Measurements from ENCODE around the gene AAMDC. TPM values are rescaled to one million over a fixed set of nuclear protein-coding genes. Genes with fewer than 3 reads are reported as not detected.
A peak's percentile ranks its signal among the peaks of the same experiment; 100 is the strongest.

AAMDC gene
- 10 to 100 TPM; 43.2 to 55.6 (median 49.4) TPM for polyA plus RNA-seq (ENCODE audit: insufficient read length in 3 of 3)
- long read RNA-seq, donor 1, transcript AAMDC-202 (4 exons, 531 nt): major isoform, 8 of 17 reads
- long read RNA-seq, donor 1, transcript AAMDC-206 (5 exons, 579 nt): minor isoform, 7 of 17 reads
- long read RNA-seq, donor 1, partial matches to known transcripts: 0 of 17 reads
- long read RNA-seq, donor 1, other reads (novel, unspliced or antisense): 0 of 17 reads
- long read RNA-seq, donor 2, transcript AAMDC-206 (5 exons, 579 nt): minor isoform, 12 of 25 reads
- long read RNA-seq, donor 2, transcript AAMDC-202 (4 exons, 531 nt): major isoform, 13 of 25 reads
- long read RNA-seq, donor 2, partial matches to known transcripts: 0 of 25 reads
- long read RNA-seq, donor 2, other reads (novel, unspliced or antisense): 0 of 25 reads
- long read RNA-seq, donor 3, transcript AAMDC-206 (5 exons, 579 nt): major isoform, 13 of 35 reads
- long read RNA-seq, donor 3, transcript AAMDC-202 (4 exons, 531 nt): minor isoform, 9 of 35 reads
- long read RNA-seq, donor 3, partial matches to known transcripts: 13 of 35 reads
- long read RNA-seq, donor 3, other reads (novel, unspliced or antisense): 0 of 35 reads
- long read RNA-seq, donor 4, transcript AAMDC-206 (5 exons, 579 nt): minor isoform, 6 of 27 reads
- long read RNA-seq, donor 4, transcript AAMDC-202 (4 exons, 531 nt): major isoform, 14 of 27 reads
- long read RNA-seq, donor 4, partial matches to known transcripts: 7 of 27 reads
- long read RNA-seq, donor 4, other reads (novel, unspliced or antisense): 0 of 27 reads
- long read RNA-seq, donor 5: 0 reads
- long read RNA-seq, donor 6, transcript AAMDC-206 (5 exons, 579 nt): minor isoform, 7 of 43 reads
- long read RNA-seq, donor 6, transcript AAMDC-202 (4 exons, 531 nt): major isoform, 14 of 43 reads
- long read RNA-seq, donor 6, partial matches to known transcripts: 22 of 43 reads
- long read RNA-seq, donor 6, other reads (novel, unspliced or antisense): 0 of 43 reads
- long read RNA-seq, donor 7, transcript AAMDC-202 (4 exons, 531 nt): major isoform, 15 of 38 reads
- long read RNA-seq, donor 7, transcript AAMDC-206 (5 exons, 579 nt): minor isoform, 10 of 38 reads
- long read RNA-seq, donor 7, partial matches to known transcripts: 5 of 38 reads
- long read RNA-seq, donor 7, other reads (novel, unspliced or antisense): 7 of 38 reads
- long read RNA-seq, donor 8, transcript AAMDC-202 (4 exons, 531 nt): major isoform, 23 of 60 reads
- long read RNA-seq, donor 8, transcript AAMDC-206 (5 exons, 579 nt): minor isoform, 14 of 60 reads
- long read RNA-seq, donor 8, partial matches to known transcripts: 23 of 60 reads
- long read RNA-seq, donor 8, other reads (novel, unspliced or antisense): 0 of 60 reads
- long read RNA-seq, donor 9, transcript AAMDC-202 (4 exons, 531 nt): minor isoform, 9 of 20 reads
- long read RNA-seq, donor 9, transcript AAMDC-206 (5 exons, 579 nt): major isoform, 11 of 20 reads
- long read RNA-seq, donor 9, partial matches to known transcripts: 0 of 20 reads
- long read RNA-seq, donor 9, other reads (novel, unspliced or antisense): 0 of 20 reads
- long read RNA-seq, donor 10, transcript AAMDC-202 (4 exons, 531 nt): major isoform, 17 of 54 reads
- long read RNA-seq, donor 10, transcript AAMDC-206 (5 exons, 579 nt): minor isoform, 9 of 54 reads
- long read RNA-seq, donor 10, partial matches to known transcripts: 27 of 54 reads
- long read RNA-seq, donor 10, other reads (novel, unspliced or antisense): 0 of 54 reads
- long read RNA-seq, donor 11, transcript AAMDC-206 (5 exons, 579 nt): minor isoform, 6 of 22 reads
- long read RNA-seq, donor 11, transcript AAMDC-202 (4 exons, 531 nt): major isoform, 9 of 22 reads
- long read RNA-seq, donor 11, partial matches to known transcripts: 6 of 22 reads
- long read RNA-seq, donor 11, other reads (novel, unspliced or antisense): 0 of 22 reads
- long read RNA-seq, donor 12, transcript AAMDC-202 (4 exons, 531 nt): major isoform, 8 of 12 reads
- long read RNA-seq, donor 12, partial matches to known transcripts: 0 of 12 reads
- long read RNA-seq, donor 12, other reads (novel, unspliced or antisense): 0 of 12 reads
- long read RNA-seq, donor 13: 0 reads
- long read RNA-seq, donor 14, transcript AAMDC-206 (5 exons, 579 nt): minor isoform, 8 of 21 reads
- long read RNA-seq, donor 14, transcript AAMDC-202 (4 exons, 531 nt): major isoform, 13 of 21 reads
- long read RNA-seq, donor 14, partial matches to known transcripts: 0 of 21 reads
- long read RNA-seq, donor 14, other reads (novel, unspliced or antisense): 0 of 21 reads
- long read RNA-seq, donor 15, partial matches to known transcripts: 0 of 9 reads
- long read RNA-seq, donor 15, other reads (novel, unspliced or antisense): 0 of 9 reads
- long read RNA-seq, donor 16, transcript AAMDC-206 (5 exons, 579 nt): minor isoform, 30 of 135 reads
- long read RNA-seq, donor 16, transcript AAMDC-202 (4 exons, 531 nt): major isoform, 31 of 135 reads
- long read RNA-seq, donor 16, partial matches to known transcripts: 61 of 135 reads
- long read RNA-seq, donor 16, other reads (novel, unspliced or antisense): 12 of 135 reads

GRCh38 chr11:77820565-77821348, at the start of gene AAMDC, which contains the start of gene RSF1:
TSS of gene AAMDC (plus strand) at chr11:77821144. CDS start at chr11:77842497, 21,353 bp downstream.
TSS of gene RSF1 (minus strand) at chr11:77820722. CDS start at chr11:77820714, 8 bp downstream.
- DNase-seq (ENCODE audit: extremely low read depth in 1 of 11, low read depth in 9 of 11, low spot score in 4 of 11): peak; percentile 93 to 98 (median 97)

DNA sequence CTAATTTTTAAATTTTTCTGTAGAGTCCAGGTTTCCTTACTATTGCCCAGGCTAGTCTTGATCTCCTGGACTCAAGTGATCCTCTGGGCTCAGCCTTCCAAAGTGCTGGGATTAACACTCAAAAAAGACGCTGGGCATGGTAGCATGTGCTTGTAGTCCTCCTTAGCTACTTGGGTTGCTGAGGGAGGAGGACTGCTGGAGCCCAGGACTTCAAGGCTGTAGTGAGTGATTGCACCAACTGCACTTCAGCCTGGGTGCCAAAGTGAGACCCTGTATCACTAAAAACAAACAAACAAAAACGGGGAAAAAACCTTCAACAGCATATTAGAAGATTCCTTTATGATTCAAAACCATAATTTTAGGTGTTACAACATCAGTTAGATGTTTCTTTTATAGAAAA, 45.0 kb upstream of the AAMDC start:
- DNase-seq (ENCODE audit: extremely low read depth in 1 of 11, low read depth in 9 of 11, low spot score in 4 of 11): no peak

DNA sequence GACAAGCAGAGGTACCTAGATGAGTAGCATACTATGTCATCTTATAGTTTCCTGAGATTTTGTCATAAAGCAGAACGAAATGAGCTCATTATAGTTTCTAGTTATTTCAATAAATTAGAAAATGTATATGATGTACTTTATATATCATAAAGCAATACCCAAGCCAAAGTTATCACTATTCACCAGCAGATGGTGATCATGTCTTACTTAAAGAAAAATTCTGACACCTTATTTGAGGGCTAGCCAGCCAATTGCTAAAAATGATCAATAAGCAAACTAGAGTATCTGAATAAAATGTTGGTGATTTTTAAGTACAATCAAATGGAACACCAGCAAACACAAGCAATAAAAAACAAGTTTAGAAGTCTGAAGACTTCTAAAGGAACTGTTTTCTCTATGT, 44.5 kb upstream of the AAMDC start:
- no peak for DNase-seq (ENCODE audit: extremely low read depth in 1 of 11, low read depth in 9 of 11, low spot score in 4 of 11)

- DNase-seq (ENCODE audit: extremely low read depth in 1 of 11, low read depth in 9 of 11, low spot score in 4 of 11): no peak
These were observed 42.8 kb upstream of the AAMDC start for GRCh38 chr11:77778118-77778517.

DNA sequence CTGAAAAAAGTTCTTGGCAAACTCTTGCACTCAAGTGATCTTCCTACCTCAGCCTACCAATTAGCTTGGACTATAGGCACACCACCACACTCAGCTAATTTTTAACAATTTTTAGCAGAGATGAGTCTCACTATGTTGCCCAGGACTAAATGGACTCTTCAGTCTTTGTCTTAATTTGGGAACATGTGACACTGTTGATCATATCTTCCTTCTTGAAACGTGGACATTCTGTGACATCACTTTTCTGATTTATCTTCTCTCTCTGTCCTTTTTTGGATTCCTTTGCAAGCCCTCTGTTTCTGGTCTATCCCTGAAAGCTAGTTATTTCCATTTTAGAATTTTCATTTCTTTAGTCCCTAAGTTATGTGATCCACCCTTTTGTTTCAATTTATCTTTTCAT, 42.4 kb upstream of the AAMDC start:
- DNase-seq (ENCODE audit: extremely low read depth in 1 of 11, low read depth in 9 of 11, low spot score in 4 of 11): no peak

GRCh38 chr11:77779935-77780334, 41.0 kb upstream of the AAMDC start:
- DNase-seq (ENCODE audit: extremely low read depth in 1 of 11, low read depth in 9 of 11, low spot score in 4 of 11): peak in 8 of 11 donors; percentile 4 to 27 (median 8)

- no peak for DNase-seq (ENCODE audit: extremely low read depth in 1 of 11, low read depth in 9 of 11, low spot score in 4 of 11)
These were observed 37.9 kb upstream of the AAMDC start for GRCh38 chr11:77783025-77783424.

DNA sequence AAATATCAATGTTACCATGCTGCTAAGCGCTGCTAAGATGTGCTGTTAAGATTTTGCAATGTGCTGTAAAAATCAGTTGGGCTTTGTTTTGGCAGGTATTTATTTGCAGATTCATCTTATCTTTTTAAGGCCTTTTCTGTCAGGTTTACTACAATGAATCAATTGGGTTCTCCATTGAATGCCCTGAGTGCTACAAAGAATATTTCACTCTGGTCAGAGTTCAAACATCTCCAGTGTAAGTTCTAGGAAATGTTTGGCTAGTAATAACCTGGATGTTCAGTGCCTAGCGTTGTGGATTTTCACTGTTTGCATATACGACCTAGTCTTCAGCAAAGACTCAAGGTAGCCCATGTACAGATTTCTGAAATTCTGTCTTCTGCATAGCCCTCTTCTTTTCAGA, 36.4 kb upstream of the AAMDC start:
- no peak for DNase-seq (ENCODE audit: extremely low read depth in 1 of 11, low read depth in 9 of 11, low spot score in 4 of 11)

DNA sequence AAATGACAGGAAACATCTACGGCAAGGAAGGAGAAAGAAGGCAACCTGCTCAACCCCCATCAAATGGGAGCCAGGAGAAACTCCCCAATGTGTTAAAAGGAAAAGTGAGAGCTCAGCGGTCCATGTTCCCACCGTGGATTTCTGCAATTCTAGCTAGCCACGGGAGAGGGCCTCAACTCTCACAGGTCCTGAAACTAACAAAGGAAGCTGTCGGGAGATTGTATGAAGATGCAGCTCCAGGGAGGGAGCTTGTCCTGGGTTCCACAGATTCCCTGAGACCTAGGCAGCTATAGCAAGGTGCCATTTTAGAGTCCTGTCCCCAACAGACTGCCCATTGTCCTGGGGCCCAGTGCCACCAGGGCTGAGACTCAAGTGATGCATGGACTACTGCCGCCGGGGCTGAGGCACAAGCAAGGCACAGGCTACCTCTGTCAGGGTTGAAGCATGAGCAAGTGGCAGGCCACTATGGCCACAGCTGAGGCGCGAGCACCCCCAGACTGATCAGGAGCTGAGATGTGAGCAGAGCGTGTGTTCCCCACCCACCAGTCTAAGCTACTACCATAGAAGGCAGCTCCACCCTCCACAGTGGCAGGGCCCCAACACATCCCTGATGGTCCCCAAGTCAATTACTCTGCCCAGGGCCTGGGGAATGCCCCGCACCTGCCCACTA, 31.7 kb upstream of the AAMDC start:
- DNase-seq (ENCODE audit: extremely low read depth in 1 of 11, low read depth in 9 of 11, low spot score in 4 of 11): no peak

GRCh38 chr11:77789731-77790476, 31.0 kb upstream of the AAMDC start:
- no peak for DNase-seq (ENCODE audit: extremely low read depth in 1 of 11, low read depth in 9 of 11, low spot score in 4 of 11)

- no peak for DNase-seq (ENCODE audit: extremely low read depth in 1 of 11, low read depth in 9 of 11, low spot score in 4 of 11)
These were observed 29.6 kb upstream of the AAMDC start for GRCh38 chr11:77791301-77791700.

DNA sequence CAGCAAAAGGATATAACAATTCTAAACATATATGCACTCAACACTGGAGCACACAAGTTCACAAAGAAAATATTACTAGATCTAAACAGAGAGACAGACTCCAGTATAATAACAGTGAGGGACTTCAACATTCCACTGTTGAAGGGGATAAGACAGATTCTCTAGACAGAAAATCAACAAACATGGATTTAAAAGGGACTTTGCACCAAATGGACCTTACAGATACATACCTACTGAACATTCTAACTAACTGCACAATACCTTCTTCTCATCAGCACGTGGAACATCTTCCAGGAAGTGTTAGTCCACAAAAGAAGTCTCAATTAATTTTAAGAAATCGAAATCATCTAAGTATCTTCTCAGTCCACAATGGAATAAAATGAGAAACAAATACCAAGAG, 27.0 kb upstream of the AAMDC start:
- no peak for DNase-seq (ENCODE audit: extremely low read depth in 1 of 11, low read depth in 9 of 11, low spot score in 4 of 11)

GRCh38 chr11:77799338-77799737, 21.6 kb upstream of the AAMDC start:
- DNase-seq (ENCODE audit: extremely low read depth in 1 of 11, low read depth in 9 of 11, low spot score in 4 of 11): no peak

DNA sequence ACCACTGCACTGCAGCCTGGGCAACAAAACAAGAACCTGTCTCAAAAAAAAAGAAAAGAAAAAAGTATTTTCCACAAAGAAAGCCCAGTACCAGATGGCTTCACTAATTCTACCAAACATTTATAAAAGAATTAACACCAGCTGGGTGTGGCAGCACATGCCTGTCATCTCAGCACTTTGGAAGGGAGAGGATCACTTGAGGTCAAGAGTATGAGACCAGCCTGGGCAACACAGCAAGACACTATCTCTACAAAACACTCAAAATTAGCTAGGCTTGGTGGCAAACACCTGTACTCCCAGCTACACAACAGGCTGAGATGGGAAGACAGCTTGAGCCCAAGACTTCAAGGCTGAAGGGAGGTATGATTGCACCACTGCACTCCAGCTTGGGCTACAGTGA, 20.5 kb upstream of the AAMDC start:
- no peak for DNase-seq (ENCODE audit: extremely low read depth in 1 of 11, low read depth in 9 of 11, low spot score in 4 of 11)

DNA sequence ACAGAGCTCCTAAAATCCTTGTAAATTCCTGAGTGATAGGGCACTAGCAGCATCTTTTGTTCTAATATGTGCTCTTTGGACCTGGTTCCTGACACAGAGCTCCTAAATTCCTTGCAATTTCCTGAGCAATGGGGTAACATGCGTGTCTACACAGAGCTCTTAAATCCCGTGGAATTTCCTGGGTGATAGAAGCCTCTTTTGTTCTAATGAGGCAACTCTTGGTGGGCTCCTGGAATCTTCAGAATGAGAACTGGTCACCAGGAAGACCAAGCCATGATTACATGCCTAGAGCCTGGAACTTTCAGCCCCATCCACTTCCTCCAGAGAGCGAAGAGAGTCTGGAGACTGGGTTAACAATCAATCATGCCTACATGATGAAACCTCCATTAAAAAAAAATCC, 19.5 kb upstream of the AAMDC start:
- DNase-seq (ENCODE audit: extremely low read depth in 1 of 11, low read depth in 9 of 11, low spot score in 4 of 11): no peak
